SH-SY5Y (cell line): ENCODE results near the gene NDUFAF4.

Experiments
- GATA2 ChIP-seq: IDR thresholded peaks from 2 replicates; pipeline ENCODE4 v1.6.1; 2011; ENCODE audit warnings: mild to moderate bottlenecking, low read depth, low read length
- GATA3 ChIP-seq: IDR thresholded peaks from 2 replicates; pipeline ENCODE4 v1.6.1; 2011; ENCODE audit warnings: low read depth, mild to moderate bottlenecking, low read length, moderate library complexity

DNA sequence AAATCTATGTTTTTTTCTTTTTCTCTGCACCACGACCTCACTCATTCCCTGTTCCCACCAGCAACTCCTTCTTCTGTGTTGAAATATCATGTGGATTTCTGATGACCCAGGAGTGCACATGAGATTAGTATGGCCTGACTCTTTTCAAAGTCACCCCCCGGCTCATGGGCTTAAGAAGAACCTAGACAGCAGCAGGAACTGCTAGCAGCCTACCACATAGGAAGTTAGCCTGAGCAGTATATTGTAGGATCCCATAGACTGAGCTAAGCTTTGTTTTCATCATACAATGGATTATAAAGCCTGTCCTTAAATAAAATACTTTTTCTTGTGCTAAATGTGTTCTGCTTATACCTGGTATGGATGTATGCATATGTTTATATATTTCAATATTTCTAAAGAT, 33.5 kb upstream of the NDUFAF4 start:
- TF ChIP-seq GATA2 (no peak), GATA3 (no peak)
